ENCODE measurements around the gene TTPAL.
"Not testable (repeated sequence)": the region's sequence is repeated elsewhere in the genome, so short reads cannot be mapped to it uniquely, and the experiment has no call there.

Gene TTPAL

GRCh38 chr20:44468044-44468782 is 7.5 kb upstream of the TTPAL start:
- DNase-seq = no peak

GRCh38 chr20:44470327-44470726 is 5.3 kb upstream of the TTPAL start:
- no peak for DNase-seq

GRCh38 chr20:44471481-44471882 is 4.2 kb upstream of the TTPAL start:
- DNase-seq = no peak

GRCh38 chr20:44472283-44472682 is 3.4 kb upstream of the TTPAL start:
- not testable (repeated sequence) for DNase-seq

- DNase-seq = no peak
Measured at GRCh38 chr20:44475372-44475693, 341 bp upstream of the TTPAL start.

- no peak for DNase-seq
Measured at GRCh38 chr20:44477151-44477550, 1.5 kb downstream of the TTPAL start.

- DNase-seq = no peak
Measured at GRCh38 chr20:44478206-44478605, 2.5 kb downstream of the TTPAL start.

- no peak for DNase-seq
Measured at GRCh38 chr20:44479643-44480042, 4.0 kb downstream of the TTPAL start.

GRCh38 chr20:44480097-44480496 is 4.4 kb downstream of the TTPAL start:
- DNase-seq = no peak

GRCh38 chr20:44481719-44482416 is 6.2 kb downstream of the TTPAL start:
- no peak for DNase-seq

GRCh38 chr20:44483112-44483511 is 7.4 kb downstream of the TTPAL start:
- DNase-seq = no peak

- no peak for DNase-seq
Measured at GRCh38 chr20:44485078-44485829, 9.6 kb downstream of the TTPAL start.

- DNase-seq = no peak
Measured at GRCh38 chr20:44485830-44486198, 10.1 kb downstream of the TTPAL start.

GRCh38 chr20:44488551-44488950 is 12.9 kb downstream of the TTPAL start:
- DNase-seq = no peak

GRCh38 chr20:44489223-44489622 is 13.5 kb downstream of the TTPAL start:
- no peak for DNase-seq

- DNase-seq = no peak
Measured at GRCh38 chr20:44489931-44490330, 14.3 kb downstream of the TTPAL start.

GRCh38 chr20:44491635-44492395 is 16.1 kb downstream of the TTPAL start:
- DNase-seq = no peak

GRCh38 chr20:44494266-44494665 is 18.6 kb downstream of the TTPAL start:
- DNase-seq = no peak

GRCh38 chr20:44494681-44495080 is 19.0 kb downstream of the TTPAL start:
- no peak for DNase-seq

- DNase-seq = no peak
Measured at GRCh38 chr20:44495257-44495656, 19.6 kb downstream of the TTPAL start.

GRCh38 chr20:44495802-44496481 is 20.3 kb downstream of the TTPAL start:
- DNase-seq = no peak

- DNase-seq = no peak
Measured at GRCh38 chr20:44496976-44497375, 21.3 kb downstream of the TTPAL start.

- no peak for DNase-seq
Measured at GRCh38 chr20:44497761-44498160, 22.1 kb downstream of the TTPAL start.

Data from NCI-H1105 (cell line).